MM.1S (cell line): ENCODE measurements around the gene EIF6.

Experiments
- DNase-seq: peaks from one replicate; pipeline ENCODE4 v3.0.0-alpha.2; 2015
- H2AFZ ChIP-seq: fragments of 300-600 bp; sonication (generic); 2 replicates; pipeline ENCODE4 v1.6.0; 2016; ENCODE audit warnings: antibody characterized with exemption, low read length
- H3F3A ChIP-seq: fragments of 300-600 bp; sonication (generic); 2 replicates; pipeline ENCODE4 v1.6.1; 2016; ENCODE audit warnings: mild to moderate bottlenecking, antibody characterized with exemption, low read length, moderate library complexity, mixed read lengths; ENCODE audit not compliant: insufficient read depth
- H3K27ac ChIP-seq: fragments of 300-600 bp; sonication (generic); 2 replicates; pipeline ENCODE4 v1.5.1; 2016; ENCODE audit warnings: mild to moderate bottlenecking, low read length
- H3K27me3 ChIP-seq: fragments of 300-600 bp; sonication (generic); replicated peaks from 2 replicates; pipeline ENCODE4 v1.6.0; 2016; ENCODE audit warnings: low read length; ENCODE audit not compliant: insufficient read depth
- H3K36me3 ChIP-seq: fragments of 300-600 bp; sonication (generic); replicated peaks from 2 replicates; pipeline ENCODE4 v1.6.1; 2016; ENCODE audit warnings: mild to moderate bottlenecking, low read length, mixed read lengths; ENCODE audit not compliant: insufficient read depth
- H3K4me1 ChIP-seq: fragments of 300-600 bp; sonication (generic); 2 replicates; pipeline ENCODE4 v1.6.1; 2016; ENCODE audit warnings: low read length, mixed read lengths
- H3K4me2 ChIP-seq: fragments of 300-600 bp; sonication (generic); 2 replicates; pipeline ENCODE4 v1.6.0; 2016; ENCODE audit warnings: low read depth, low read length
- H3K4me3 ChIP-seq: fragments of 300-600 bp; sonication (generic); 2 replicates; pipeline ENCODE4 v1.5.1; 2016; ENCODE audit warnings: low read length, mixed read lengths
- H3K79me2 ChIP-seq: fragments of 300-600 bp; sonication (generic); 2 replicates; pipeline ENCODE4 v1.6.1; 2016; ENCODE audit warnings: mixed run types, low read length, mixed read lengths
- H3K9ac ChIP-seq: fragments of 300-600 bp; sonication (generic); 2 replicates; pipeline ENCODE4 v1.6.1; 2016; ENCODE audit warnings: low read length, mixed read lengths
- H3K9me2 ChIP-seq: fragments of 300-600 bp; sonication (generic); replicated peaks from 2 replicates; pipeline ENCODE4 v1.6.1; 2016; ENCODE audit warnings: mild to moderate bottlenecking, low read length, mixed read lengths; ENCODE audit not compliant: insufficient read depth
- H3K9me3 ChIP-seq: fragments of 300-600 bp; sonication (generic); replicated peaks from 2 replicates; pipeline ENCODE4 v1.6.1; 2016; ENCODE audit warnings: mild to moderate bottlenecking, low read length, mixed read lengths; ENCODE audit not compliant: insufficient read depth
- H4K20me1 ChIP-seq: fragments of 300-600 bp; sonication (generic); 2 replicates; pipeline ENCODE4 v1.6.1; 2016; ENCODE audit warnings: mild to moderate bottlenecking, low read length, moderate library complexity, mixed read lengths; ENCODE audit not compliant: insufficient read depth
- CTCF ChIP-seq: fragments of 300-600 bp; sonication (generic); IDR thresholded peaks from 2 replicates; pipeline ENCODE4 v1.5.1; 2016; ENCODE audit warnings: antibody characterized with exemption, low read length, mixed read lengths
- EZH2 ChIP-seq: fragments of 300-600 bp; sonication (generic); optimal IDR thresholded peaks from 2 replicates; pipeline ENCODE3; 2017; ENCODE audit warnings: low read depth, mild to moderate bottlenecking, antibody characterized with exemption, low read length, mixed read lengths
- EZH2phosphoT487 ChIP-seq: fragments of 300-600 bp; sonication (generic); IDR thresholded peaks from 2 replicates; pipeline ENCODE4 v1.6.1; 2018; ENCODE audit warnings: antibody characterized with exemption, low read length

EIF6 gene

GRCh38 chr20:35260426-35260825 lies 24.1 kb downstream of the EIF6 start:
- H3K27ac ChIP-seq, result no peak overlapping the region
- H3K4me2 ChIP-seq, result no peak overlapping the region
- TF ChIP-seq EZH2 (no peak), CTCF (no peak), EZH2phosphoT487 (no peak)
- H3K4me1 ChIP-seq, result no peaks in the 10 kb centered on the region
- DNase-seq, result no peak
- H3K9me2 ChIP-seq, result no peaks in the 10 kb centered on the region
- no peaks in the 10 kb centered on the region for H4K20me1 ChIP-seq
- H3F3A ChIP-seq, result no peaks in the 10 kb centered on the region
- H3K9ac ChIP-seq, result no peak overlapping the region
- H3K79me2 ChIP-seq, result no peaks in the 10 kb centered on the region
- no peak overlapping the region for H2AFZ ChIP-seq
- H3K9me3 ChIP-seq, result no peaks in the 10 kb centered on the region
- H3K36me3 ChIP-seq, result no peaks in the 10 kb centered on the region
- no peak overlapping the region for H3K4me3 ChIP-seq
- H3K27me3 ChIP-seq, result no peaks in the 10 kb centered on the region

GRCh38 chr20:35257175-35257909 lies 27.2 kb downstream of the EIF6 start:
- Histone ChIP-seq H3K4me1 (peaks cover 3% of the 10 kb centered on the region; the same call in 1 of the 2 replicates), H2AFZ (no peak overlapping the region), H3K36me3 (no peaks in the 10 kb centered on the region), H3K27me3 (no peaks in the 10 kb centered on the region), H3K79me2 (no peaks in the 10 kb centered on the region), H3K4me2 (no peak overlapping the region), H3K27ac (no peak overlapping the region), H3K9ac (no peak overlapping the region), H3F3A (no peaks in the 10 kb centered on the region), H3K9me3 (no peaks in the 10 kb centered on the region), H4K20me1 (no peaks in the 10 kb centered on the region), H3K9me2 (no peaks in the 10 kb centered on the region), H3K4me3 (no peak overlapping the region)
- no peak for DNase-seq
- TF ChIP-seq CTCF (no peak), EZH2phosphoT487 (no peak), EZH2 (no peak)

GRCh38 chr20:35254448-35254999 lies 30.0 kb downstream of the EIF6 start:
- no peak overlapping the region for H2AFZ ChIP-seq
- no peak overlapping the region for H3K4me2 ChIP-seq
- no peak for TF ChIP-seq CTCF
- no peak for TF ChIP-seq EZH2
- TF ChIP-seq EZH2phosphoT487, result no peak
- H3K79me2 ChIP-seq, result no peaks in the 10 kb centered on the region
- no peak overlapping the region for H3K27ac ChIP-seq
- H3K27me3 ChIP-seq, result no peaks in the 10 kb centered on the region
- DNase-seq, result no peak
- no peaks in the 10 kb centered on the region for H3K9me3 ChIP-seq
- H3K9me2 ChIP-seq, result no peaks in the 10 kb centered on the region
- no peak overlapping the region for H3K9ac ChIP-seq
- peaks cover 7% of the 10 kb centered on the region; the same call in 1 of the 2 replicates for H3K4me1 ChIP-seq
- H3K4me3 ChIP-seq, result no peak overlapping the region
- no peaks in the 10 kb centered on the region for H4K20me1 ChIP-seq
- H3F3A ChIP-seq, result no peaks in the 10 kb centered on the region
- H3K36me3 ChIP-seq, result no peaks in the 10 kb centered on the region
